ENCODE results near the gene SLC29A3. TPM values are rescaled to one million over a fixed set of nuclear protein-coding genes. Genes with fewer than 3 reads are reported as not detected.
"Not testable (repeated sequence)": the region's sequence is repeated elsewhere in the genome, so short reads cannot be mapped to it uniquely, and the experiment has no call there.

The SLC29A3 gene
- total RNA-seq, 1 donor from 2014 or later: 11.6 TPM

GRCh38 chr10:71344993-71345480, 26.0 kb downstream of the SLC29A3 start:
- DNase-seq (ENCODE audit: low spot score): no peak

GRCh38 chr10:71345694-71346093, 26.6 kb downstream of the SLC29A3 start:
- DNase-seq (ENCODE audit: low spot score): no peak

- DNase-seq (ENCODE audit: low spot score): no peak
These were observed 27.7 kb downstream of the SLC29A3 start for GRCh38 chr10:71346731-71347130.

GRCh38 chr10:71347587-71348395, 28.7 kb downstream of the SLC29A3 start:
- DNase-seq (ENCODE audit: low spot score): peak; percentile 58

- DNase-seq (ENCODE audit: low spot score): no peak
These were observed 29.8 kb downstream of the SLC29A3 start for GRCh38 chr10:71348850-71349249.

GRCh38 chr10:71349406-71349805, 30.3 kb downstream of the SLC29A3 start:
- no peak for DNase-seq (ENCODE audit: low spot score)

- no peak for DNase-seq (ENCODE audit: low spot score)
These were observed 32.0 kb downstream of the SLC29A3 start for GRCh38 chr10:71351087-71351486.

GRCh38 chr10:71351628-71352319, 32.7 kb downstream of the SLC29A3 start:
- DNase-seq (ENCODE audit: low spot score): peak; percentile 25

GRCh38 chr10:71353639-71354038, 34.6 kb downstream of the SLC29A3 start:
- no peak for DNase-seq (ENCODE audit: low spot score)

- no peak for DNase-seq (ENCODE audit: low spot score)
These were observed 35.7 kb downstream of the SLC29A3 start for GRCh38 chr10:71354776-71355175.

- DNase-seq (ENCODE audit: low spot score): no peak
These were observed 36.8 kb downstream of the SLC29A3 start for GRCh38 chr10:71355886-71356285.

GRCh38 chr10:71357792-71358265, 38.8 kb downstream of the SLC29A3 start:
- DNase-seq (ENCODE audit: low spot score): no peak

GRCh38 chr10:71358277-71358676, 39.2 kb downstream of the SLC29A3 start:
- DNase-seq (ENCODE audit: low spot score): no peak

GRCh38 chr10:71358906-71359305, 39.8 kb downstream of the SLC29A3 start:
- not testable (repeated sequence) for DNase-seq (ENCODE audit: low spot score)

- DNase-seq (ENCODE audit: low spot score): no peak
These were observed 40.4 kb downstream of the SLC29A3 start for GRCh38 chr10:71359364-71360046.

- DNase-seq (ENCODE audit: low spot score): no peak
These were observed 41.7 kb downstream of the SLC29A3 start for GRCh38 chr10:71360735-71361134.

- DNase-seq (ENCODE audit: low spot score): no peak
These were observed 42.5 kb downstream of the SLC29A3 start for GRCh38 chr10:71361581-71361980.

GRCh38 chr10:71362141-71362540, 43.1 kb downstream of the SLC29A3 start:
- no peak for DNase-seq (ENCODE audit: low spot score)

GRCh38 chr10:71363936-71364335, 44.9 kb downstream of the SLC29A3 start:
- no peak for DNase-seq (ENCODE audit: low spot score)

GRCh38 chr10:71365366-71365765, 46.3 kb downstream of the SLC29A3 start:
- no peak for DNase-seq (ENCODE audit: low spot score)

GRCh38 chr10:71366690-71367089, 47.6 kb downstream of the SLC29A3 start:
- no peak for DNase-seq (ENCODE audit: low spot score)

- no peak for DNase-seq (ENCODE audit: low spot score)
These were observed 48.2 kb downstream of the SLC29A3 start for GRCh38 chr10:71367271-71367670.
